Adipocyte (in vitro differentiated cells): ENCODE results near the gene MTX2.

ENCODE experiments used
- DNase-seq: peaks from one replicate; pipeline ENCODE4 v3.0.0-alpha.2; 2015; ENCODE audit warnings: low read depth
- H3K27me3 ChIP-seq: replicated peaks from 2 replicates; pipeline ENCODE4 v1.7.0; 2013; ENCODE audit warnings: mild to moderate bottlenecking, low read length, moderate library complexity; ENCODE audit not compliant: control insufficient read depth, insufficient read depth
- H3K36me3 ChIP-seq: 2 replicates; pipeline ENCODE4 v1.7.0; 2013; ENCODE audit warnings: low read length, mild to moderate bottlenecking, moderate library complexity; ENCODE audit not compliant: control insufficient read depth, insufficient read depth, severe bottlenecking
- H3K4me1 ChIP-seq: 2 replicates; pipeline ENCODE4 v1.7.0; 2013; ENCODE audit warnings: mild to moderate bottlenecking, low read length, moderate library complexity; ENCODE audit not compliant: control insufficient read depth, insufficient read depth
- H3K4me3 ChIP-seq: 2 replicates; pipeline ENCODE4 v1.7.0; 2013; ENCODE audit warnings: mild to moderate bottlenecking, low read length, moderate library complexity
- H3K9ac ChIP-seq: 2 replicates; pipeline ENCODE4 v1.7.0; 2013; ENCODE audit warnings: mild to moderate bottlenecking, low read length, moderate library complexity
- H3K9me3 ChIP-seq: 2 replicates; pipeline ENCODE4 v1.7.0; 2013; ENCODE audit warnings: mild to moderate bottlenecking, low read length, moderate library complexity; ENCODE audit not compliant: control insufficient read depth

MTX2 gene

DNA sequence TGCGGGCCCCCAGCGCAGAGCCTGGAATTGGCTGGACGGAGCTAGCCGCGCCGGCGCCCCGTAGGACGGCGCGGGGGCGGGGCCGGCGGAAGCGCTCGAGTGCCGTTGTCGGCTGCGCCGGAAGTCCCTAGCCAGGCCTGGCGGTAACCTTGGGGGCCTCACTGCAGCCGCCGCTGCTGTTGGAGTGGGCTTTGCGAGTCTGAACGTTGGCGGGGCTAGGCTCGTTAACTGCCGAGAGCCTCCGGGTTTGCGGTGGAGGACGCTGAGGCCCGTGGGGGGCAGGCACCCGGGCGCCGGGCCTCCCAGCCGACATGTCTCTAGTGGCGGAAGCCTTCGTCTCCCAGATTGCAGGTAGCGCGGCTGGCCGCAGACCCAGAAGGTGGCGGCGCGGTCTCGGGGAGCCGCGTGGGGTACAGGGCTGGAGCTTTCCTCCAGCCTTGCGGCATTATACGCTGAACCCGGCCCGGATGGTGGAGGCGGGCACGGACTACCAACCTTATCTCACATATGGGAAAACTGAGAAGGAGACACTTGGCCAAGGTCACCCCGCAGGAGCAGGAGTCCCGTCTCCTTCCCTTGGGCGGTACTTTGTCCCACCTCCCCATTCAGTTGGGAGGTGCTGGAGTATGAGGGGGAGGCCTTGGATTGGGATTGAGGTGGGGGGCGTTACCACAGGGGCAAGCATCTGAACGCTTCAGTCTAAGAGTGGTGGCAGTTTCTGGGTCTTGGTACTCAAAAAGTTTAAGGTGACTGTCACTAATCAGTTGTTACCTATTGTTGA lies at the start of gene MTX2:
MTX2 (plus strand) TSS at position 124 of the 781 bp plus-strand sequence; CDS start at position 312, 188 bp downstream.
- peak; percentile 88 for DNase-seq

GRCh38 chr2:176227874-176228273 lies 41.4 kb upstream of the MTX2 start:
- H3K4me1 ChIP-seq: no peaks in the 10 kb centered on the region
- no peak for DNase-seq
- no peaks in the 10 kb centered on the region for H3K9me3 ChIP-seq
- no peaks in the 10 kb centered on the region for H3K36me3 ChIP-seq
- H3K4me3 ChIP-seq: no peak overlapping the region
- H3K9ac ChIP-seq: no peak overlapping the region
- H3K27me3 ChIP-seq: peaks cover 19% of the 10 kb centered on the region

More for the DNA sequence above, at the start of gene MTX2:
- peaks cover 7% of the 10 kb centered on the region for H3K4me1 ChIP-seq
- H3K36me3 ChIP-seq: peaks cover 3% of the 10 kb centered on the region
- H3K27me3 ChIP-seq: no peaks in the 10 kb centered on the region
- no peaks in the 10 kb centered on the region for H3K9me3 ChIP-seq
- peak within 1 kb of the TSS; percentile 89 for H3K4me3 ChIP-seq
- peak within 1 kb of the TSS; percentile 95 for H3K9ac ChIP-seq

- DNase-seq: no peak
- H3K36me3 ChIP-seq: no peaks in the 10 kb centered on the region
- H3K4me3 ChIP-seq: no peak overlapping the region
- H3K9ac ChIP-seq: no peak overlapping the region
- peaks cover 11% of the 10 kb centered on the region for H3K27me3 ChIP-seq
- H3K4me1 ChIP-seq: no peaks in the 10 kb centered on the region
- no peaks in the 10 kb centered on the region for H3K9me3 ChIP-seq
Observed at GRCh38 chr2:176234156-176234555, 35.1 kb upstream of the MTX2 start.

GRCh38 chr2:176234940-176235339 lies 34.3 kb upstream of the MTX2 start:
- peaks cover 6% of the 10 kb centered on the region for H3K27me3 ChIP-seq
- no peak overlapping the region for H3K4me3 ChIP-seq
- no peak for DNase-seq
- no peaks in the 10 kb centered on the region for H3K4me1 ChIP-seq
- no peaks in the 10 kb centered on the region for H3K9me3 ChIP-seq
- no peaks in the 10 kb centered on the region for H3K36me3 ChIP-seq
- no peak overlapping the region for H3K9ac ChIP-seq

DNA sequence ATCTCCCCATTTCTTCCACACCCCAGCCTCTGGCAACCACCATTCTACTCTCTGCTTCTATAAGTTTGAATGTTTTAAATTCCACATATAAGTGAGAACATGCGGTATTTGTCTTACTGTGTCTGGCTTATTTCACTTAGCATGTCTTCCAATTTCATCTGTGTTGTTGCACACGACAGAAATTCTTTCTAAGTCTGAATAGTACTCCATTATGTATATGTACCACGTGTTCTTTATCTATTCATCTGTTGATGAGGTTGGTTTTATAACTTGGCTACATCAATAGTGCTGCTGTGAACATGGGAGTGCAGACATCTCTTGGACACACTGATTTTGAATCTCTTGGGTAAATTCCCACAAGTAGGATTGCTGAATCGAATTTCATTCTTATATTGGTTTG lies 31.8 kb upstream of the MTX2 start:
- Histone ChIP-seq H3K9ac (no peak overlapping the region), H3K27me3 (no peaks in the 10 kb centered on the region), H3K4me3 (no peak overlapping the region), H3K4me1 (no peaks in the 10 kb centered on the region), H3K36me3 (no peaks in the 10 kb centered on the region), H3K9me3 (no peaks in the 10 kb centered on the region)
- no peak for DNase-seq

DNA sequence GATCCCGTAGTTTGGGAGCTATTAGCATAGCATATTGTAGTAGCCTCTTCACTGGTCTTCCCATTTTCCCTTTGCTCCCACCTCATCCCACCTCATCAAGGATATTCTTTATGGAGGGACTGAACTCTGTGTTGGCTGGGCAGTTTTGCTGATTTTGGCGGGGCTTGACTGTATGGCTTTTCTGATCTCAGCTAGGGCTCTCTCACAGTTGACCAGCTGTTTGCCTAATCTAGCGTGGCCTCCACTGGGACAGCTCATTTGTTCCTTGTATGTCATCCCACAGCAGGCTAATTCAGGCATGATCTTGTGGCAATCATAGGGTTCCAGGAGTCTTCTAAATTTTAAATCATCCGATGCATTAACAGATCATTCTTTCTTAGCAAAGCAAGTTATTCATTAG lies 30.2 kb upstream of the MTX2 start:
- no peaks in the 10 kb centered on the region for H3K4me1 ChIP-seq
- no peak overlapping the region for H3K9ac ChIP-seq
- H3K9me3 ChIP-seq: no peaks in the 10 kb centered on the region
- no peaks in the 10 kb centered on the region for H3K36me3 ChIP-seq
- H3K4me3 ChIP-seq: no peak overlapping the region
- no peaks in the 10 kb centered on the region for H3K27me3 ChIP-seq
- no peak for DNase-seq

- H3K4me1 ChIP-seq: no peaks in the 10 kb centered on the region
- peaks cover under 1% of the 10 kb centered on the region for H3K27me3 ChIP-seq
- no peaks in the 10 kb centered on the region for H3K36me3 ChIP-seq
- no peak for DNase-seq
- H3K9me3 ChIP-seq: no peaks in the 10 kb centered on the region
- H3K4me3 ChIP-seq: no peak overlapping the region
- H3K9ac ChIP-seq: no peak overlapping the region
Observed at GRCh38 chr2:176240301-176240700, 28.9 kb upstream of the MTX2 start.

- H3K36me3 ChIP-seq: no peaks in the 10 kb centered on the region
- no peak overlapping the region for H3K4me3 ChIP-seq
- no peak for DNase-seq
- peaks cover 15% of the 10 kb centered on the region for H3K27me3 ChIP-seq
- no peak overlapping the region for H3K9ac ChIP-seq
- no peaks in the 10 kb centered on the region for H3K9me3 ChIP-seq
- H3K4me1 ChIP-seq: no peaks in the 10 kb centered on the region
Observed at GRCh38 chr2:176242276-176242675, 27.0 kb upstream of the MTX2 start.

GRCh38 chr2:176246331-176246730 lies 22.9 kb upstream of the MTX2 start:
- H3K27me3 ChIP-seq: peaks cover 18% of the 10 kb centered on the region
- no peaks in the 10 kb centered on the region for H3K4me1 ChIP-seq
- H3K9ac ChIP-seq: no peak overlapping the region
- H3K9me3 ChIP-seq: peaks cover 11% of the 10 kb centered on the region
- no peak overlapping the region for H3K4me3 ChIP-seq
- H3K36me3 ChIP-seq: no peaks in the 10 kb centered on the region
- no peak for DNase-seq

- Histone ChIP-seq H3K9ac (no peak overlapping the region), H3K9me3 (peaks cover 11% of the 10 kb centered on the region), H3K36me3 (no peaks in the 10 kb centered on the region), H3K4me3 (no peak overlapping the region), H3K4me1 (no peaks in the 10 kb centered on the region), H3K27me3 (peaks cover 19% of the 10 kb centered on the region)
- DNase-seq: no peak
Observed at GRCh38 chr2:176247859-176248258, 21.4 kb upstream of the MTX2 start.

GRCh38 chr2:176251928-176252327 lies 17.3 kb upstream of the MTX2 start:
- Histone ChIP-seq H3K36me3 (no peaks in the 10 kb centered on the region), H3K9me3 (peaks cover 11% of the 10 kb centered on the region), H3K4me3 (no peak overlapping the region), H3K9ac (no peak overlapping the region), H3K4me1 (no peaks in the 10 kb centered on the region), H3K27me3 (peaks cover 5% of the 10 kb centered on the region)
- DNase-seq: no peak

- no peaks in the 10 kb centered on the region for H3K9me3 ChIP-seq
- H3K4me1 ChIP-seq: peaks cover 4% of the 10 kb centered on the region
- no peaks in the 10 kb centered on the region for H3K27me3 ChIP-seq
- no peak overlapping the region for H3K4me3 ChIP-seq
- DNase-seq: no peak
- no peak overlapping the region for H3K9ac ChIP-seq
- H3K36me3 ChIP-seq: no peaks in the 10 kb centered on the region
Observed at GRCh38 chr2:176260689-176261088, 8.6 kb upstream of the MTX2 start.
